GM23248 (cell line): ENCODE results near the gene LDB2. TPM values are rescaled to one million over a fixed set of nuclear protein-coding genes. Genes with fewer than 3 reads are reported as not detected.

ENCODE experiments used
- DNase-seq: peaks from one replicate; pipeline ENCODE4 v3.0.0-alpha.2; 2015
- H2AFZ ChIP-seq: fragments of 200-600 bp; sonication (generic); 2 replicates; pipeline ENCODE4 v1.6.1; 2016; ENCODE audit warnings: antibody characterized with exemption
- H3F3A ChIP-seq: fragments of 200-600 bp; sonication (generic); 2 replicates; pipeline ENCODE4 v1.6.1; 2016; ENCODE audit warnings: mild to moderate bottlenecking, antibody characterized with exemption, mixed run types; ENCODE audit not compliant: insufficient read depth
- H3K27ac ChIP-seq: fragments of 200-600 bp; sonication (generic); 2 replicates; pipeline ENCODE4 v1.5.1; 2016; ENCODE audit warnings: mild to moderate bottlenecking
- H3K27me3 ChIP-seq: fragments of 200-600 bp; sonication (generic); replicated peaks from 2 replicates; pipeline ENCODE4 v1.6.1; 2016; ENCODE audit warnings: mild to moderate bottlenecking; ENCODE audit not compliant: insufficient read depth
- H3K36me3 ChIP-seq: fragments of 200-600 bp; sonication (generic); 2 replicates; pipeline ENCODE4 v1.6.1; 2016; ENCODE audit warnings: low read depth, mild to moderate bottlenecking
- H3K4me1 ChIP-seq: fragments of 200-600 bp; sonication (generic); 2 replicates; pipeline ENCODE4 v1.6.1; 2016; ENCODE audit warnings: mild to moderate bottlenecking; ENCODE audit not compliant: insufficient read depth
- H3K4me2 ChIP-seq: fragments of 200-600 bp; sonication (generic); one replicate; pipeline ENCODE4 v1.6.1; 2016; ENCODE audit warnings: mild to moderate bottlenecking; ENCODE audit not compliant: unreplicated experiment
- H3K4me3 ChIP-seq: fragments of 200-600 bp; sonication (generic); 2 replicates; pipeline ENCODE4 v1.5.1; 2016; ENCODE audit warnings: mild to moderate bottlenecking
- H3K79me2 ChIP-seq: fragments of 200-600 bp; sonication (generic); 2 replicates; pipeline ENCODE4 v1.6.1; 2016; ENCODE audit warnings: mild to moderate bottlenecking; ENCODE audit not compliant: insufficient read depth
- H3K9ac ChIP-seq: fragments of 200-600 bp; sonication (generic); 2 replicates; pipeline ENCODE4 v1.6.1; 2016; ENCODE audit warnings: mild to moderate bottlenecking
- H3K9me2 ChIP-seq: fragments of 200-600 bp; sonication (generic); 2 replicates; pipeline ENCODE4 v1.6.1; 2016; ENCODE audit warnings: mixed run types, mild to moderate bottlenecking, moderate library complexity; ENCODE audit not compliant: insufficient read depth
- H3K9me3 ChIP-seq: fragments of 200-600 bp; sonication (generic); one replicate; pipeline ENCODE4 v1.6.1; 2017; ENCODE audit warnings: low read depth
- H4K20me1 ChIP-seq: fragments of 200-600 bp; sonication (generic); 2 replicates; pipeline ENCODE4 v1.6.0; 2016; ENCODE audit not compliant: insufficient read depth
- EZH2 ChIP-seq: fragments of 200-600 bp; sonication (generic); IDR thresholded peaks from 2 replicates; pipeline ENCODE4 v1.6.1; 2018; ENCODE audit warnings: antibody characterized with exemption, mild to moderate bottlenecking; ENCODE audit not compliant: insufficient read depth, poor library complexity, severe bottlenecking
- EZH2phosphoT487 ChIP-seq: fragments of 200-600 bp; sonication (generic); IDR thresholded peaks from 2 replicates; pipeline ENCODE4 v1.6.1; 2018; ENCODE audit warnings: antibody characterized with exemption, moderate library complexity, mild to moderate bottlenecking, low read depth; ENCODE audit not compliant: insufficient read depth
- WGBS, 2 experiments: methylation state at CpG; one replicate each; pipeline ENCODE4 v1.1.6; 2015 to 2017; ENCODE audit warnings: low lambda C conversion rate in 2 of 2, low coverage in 1 of 2; ENCODE audit errors: missing lambda C conversion rate in 2 of 2; 5-methylcytosine and 5-hydroxymethylcytosine counted together
- in situ Hi-C: fragments of 300-500 bp; cut with MboI; formaldehyde crosslinking; loops from 2 replicates; pipeline ENCODE4 v1.15.0; 2020
- polyA plus RNA-seq: library from polyadenylated mRNA; unstranded; fragments of >200 nt; fragmentation: Nextera tagmentation; extraction: Ambion mirVana; gene quantifications from 2 replicates; pipeline ENCODE4 v1.2.1, GENCODE V29; 2016
- total RNA-seq: library from RNA; depleted of rRNA; stranded (reverse); fragments of >200 nt; shearing (Covaris generic); gene quantifications from 2 replicates; pipeline ENCODE4 v1.2.3, GENCODE V29; 2014

LDB2 gene
- total and polyA plus RNA-seq, 2 experiments from 2014 or later, result 52.8 to 76.6 TPM

DNA sequence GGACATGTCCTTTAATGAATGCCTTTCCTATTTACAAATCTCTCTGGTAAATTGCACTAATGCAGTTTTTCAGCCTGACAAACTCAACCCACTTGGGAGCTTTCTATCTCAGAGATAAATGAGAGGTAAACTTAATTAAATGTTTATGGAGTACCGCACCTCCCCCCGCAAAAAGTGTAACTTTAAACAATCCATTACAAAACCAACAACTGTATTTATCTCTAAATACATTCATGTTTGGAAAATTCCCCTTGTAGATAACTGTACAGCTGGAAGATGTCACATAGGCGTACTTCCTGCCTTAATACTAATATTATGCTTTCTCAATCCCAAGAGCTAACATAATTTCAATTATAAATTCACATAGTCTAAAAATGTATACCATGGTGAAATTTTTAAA, 215.5 kb downstream of the LDB2 start:
- in situ Hi-C loops, result no loop called here
- no peak overlapping the region for H3K9ac ChIP-seq
- WGBS, 2 experiments, result 95 to 99% methylated on average over 3 of the region's 3 CpGs
- no peaks in the 10 kb centered on the region for H3K9me2 ChIP-seq
- no peak overlapping the region for H2AFZ ChIP-seq
- H3K27ac ChIP-seq, result no peak overlapping the region
- peaks cover 50% of the 10 kb centered on the region for H3F3A ChIP-seq
- H3K27me3 ChIP-seq, result no peaks in the 10 kb centered on the region
- H3K79me2 ChIP-seq, result no peaks in the 10 kb centered on the region; the same call in 1 of the 2 replicates
- no peak overlapping the region for H3K4me2 ChIP-seq
- TF ChIP-seq EZH2phosphoT487 (no peak), EZH2 (no peak)
- no peak for DNase-seq
- H4K20me1 ChIP-seq, result no peaks in the 10 kb centered on the region
- peaks cover 40% of the 10 kb centered on the region for H3K4me1 ChIP-seq
- H3K36me3 ChIP-seq, result no peaks in the 10 kb centered on the region
- no peaks in the 10 kb centered on the region for H3K9me3 ChIP-seq
- no peak overlapping the region for H3K4me3 ChIP-seq

GRCh38 chr4:16677001-16677944, 221.2 kb downstream of the LDB2 start:
- Histone ChIP-seq H3K4me2 (peak overlapping the region; percentile 25), H3K9me2 (no peaks in the 10 kb centered on the region), H3K27ac (peak overlapping the region; percentile 19; the same call in 1 of the 2 replicates), H2AFZ (peak overlapping the region; percentile 51), H3K4me3 (peak overlapping the region; percentile 28), H3K9ac (no peak overlapping the region), H3K4me1 (peaks cover 11% of the 10 kb centered on the region), H3K27me3 (no peaks in the 10 kb centered on the region), H3K79me2 (no peaks in the 10 kb centered on the region), H3K9me3 (no peaks in the 10 kb centered on the region), H4K20me1 (no peaks in the 10 kb centered on the region), H3K36me3 (no peaks in the 10 kb centered on the region), H3F3A (peaks cover 15% of the 10 kb centered on the region)
- DNase-seq, result peak; percentile 43
- in situ Hi-C loops, result no loop called here
- no peak for TF ChIP-seq EZH2phosphoT487
- TF ChIP-seq EZH2, result no peak
- 77 to 78% methylated on average over 5 of the region's 5 CpGs for WGBS, 2 experiments

DNA sequence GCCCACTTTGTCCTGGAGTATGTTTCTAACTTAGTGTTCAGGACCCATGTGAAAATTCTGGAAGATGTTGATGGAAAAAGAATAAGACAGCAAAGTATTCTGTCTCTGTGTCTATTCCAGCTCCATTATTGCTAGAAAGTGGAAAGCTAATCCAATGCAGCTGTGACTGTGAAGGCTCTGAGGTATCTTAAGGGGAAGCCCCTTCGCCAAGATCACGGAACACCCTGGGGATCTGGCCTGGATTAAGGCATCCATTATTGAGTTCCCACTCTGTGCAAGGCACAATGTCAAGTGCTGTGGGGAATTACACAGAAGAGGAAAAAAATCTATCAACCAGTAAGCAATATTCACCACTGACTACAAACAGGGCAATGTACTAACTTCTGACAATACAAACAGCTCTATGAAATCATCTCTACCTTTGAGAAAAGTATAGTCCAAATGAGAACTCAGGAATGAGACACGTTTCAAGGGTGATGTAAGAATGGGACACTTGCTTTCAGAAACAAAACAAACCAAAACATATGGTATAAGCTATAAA, 222.1 kb downstream of the LDB2 start:
- no peak overlapping the region for H3K9ac ChIP-seq
- H4K20me1 ChIP-seq, result no peaks in the 10 kb centered on the region
- no peaks in the 10 kb centered on the region for H3K9me2 ChIP-seq
- 50 to 65% methylated on average over 3 of the region's 3 CpGs for WGBS, 2 experiments
- no peak overlapping the region for H3K4me2 ChIP-seq
- no peaks in the 10 kb centered on the region for H3K36me3 ChIP-seq
- in situ Hi-C loops, result no loop called here
- H3K4me3 ChIP-seq, result no peak overlapping the region
- H3K79me2 ChIP-seq, result no peaks in the 10 kb centered on the region
- H3K27me3 ChIP-seq, result no peaks in the 10 kb centered on the region
- H3K4me1 ChIP-seq, result peaks cover 11% of the 10 kb centered on the region
- no peak for DNase-seq
- H3K9me3 ChIP-seq, result no peaks in the 10 kb centered on the region
- no peak overlapping the region for H3K27ac ChIP-seq
- H3F3A ChIP-seq, result peaks cover 15% of the 10 kb centered on the region
- no peak overlapping the region for H2AFZ ChIP-seq
- no peak for TF ChIP-seq EZH2phosphoT487
- TF ChIP-seq EZH2, result no peak

DNA sequence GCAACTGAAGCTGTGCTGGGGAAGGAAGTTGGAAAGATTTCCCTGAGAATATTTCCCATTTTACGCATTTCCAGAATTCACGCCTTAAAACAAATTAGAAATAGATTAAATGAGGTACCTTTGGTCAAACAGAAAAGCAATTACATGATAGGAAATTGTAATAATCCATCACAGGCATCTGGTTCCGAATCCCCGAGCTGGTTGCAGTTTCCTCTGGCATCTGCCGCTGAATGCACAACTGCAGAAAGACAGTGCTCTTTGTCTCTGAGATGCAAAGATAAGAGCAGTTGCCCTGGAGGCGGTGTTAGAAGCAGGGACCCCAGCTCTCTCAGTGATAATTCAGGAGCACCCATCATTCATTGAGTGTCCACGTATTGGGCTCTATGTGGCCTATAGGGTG, 224.4 kb downstream of the LDB2 start:
- in situ Hi-C loops, result no loop called here
- Histone ChIP-seq H3K4me2 (no peak overlapping the region), H3K4me1 (peaks cover 19% of the 10 kb centered on the region), H4K20me1 (no peaks in the 10 kb centered on the region), H3K9me2 (no peaks in the 10 kb centered on the region), H3K9me3 (no peaks in the 10 kb centered on the region), H2AFZ (no peak overlapping the region), H3K27me3 (no peaks in the 10 kb centered on the region), H3K36me3 (no peaks in the 10 kb centered on the region), H3F3A (peaks cover 15% of the 10 kb centered on the region), H3K9ac (no peak overlapping the region), H3K4me3 (no peak overlapping the region), H3K27ac (no peak overlapping the region), H3K79me2 (no peaks in the 10 kb centered on the region)
- no peak for TF ChIP-seq EZH2
- TF ChIP-seq EZH2phosphoT487, result no peak
- WGBS, 2 experiments, result 87 to 89% methylated on average over 7 of the region's 7 CpGs
- no peak for DNase-seq
